HG02678 (cell line): ENCODE measurements around the gene SAMD14.

ENCODE experiments used
- ATAC-seq: cut with Tn5 transposase; IDR thresholded peaks from one replicate; pipeline ENCODE4 v1.9.1; 2021; ENCODE audit warnings: mild to moderate bottlenecking, moderate library complexity; ENCODE audit not compliant: unreplicated experiment

The SAMD14 gene

GRCh38 chr17:50165466-50165865 is 35.5 kb upstream of the SAMD14 start:
- ATAC-seq = no peak

- ATAC-seq = no peak
Observed at GRCh38 chr17:50165066-50165465, 35.1 kb upstream of the SAMD14 start.

GRCh38 chr17:50164697-50164988 is 34.7 kb upstream of the SAMD14 start:
- no peak for ATAC-seq

- peak; percentile 44 for ATAC-seq
Observed at GRCh38 chr17:50163843-50164696, 34.1 kb upstream of the SAMD14 start.

GRCh38 chr17:50162466-50163254 is 32.7 kb upstream of the SAMD14 start:
- ATAC-seq = no peak

GRCh38 chr17:50161911-50162288 is 31.9 kb upstream of the SAMD14 start:
- ATAC-seq = no peak

- ATAC-seq = peak; percentile 85
Observed at GRCh38 chr17:50161023-50161910, 31.3 kb upstream of the SAMD14 start.

GRCh38 chr17:50157891-50158290 is 27.9 kb upstream of the SAMD14 start:
- ATAC-seq = no peak

GRCh38 chr17:50155115-50155819 is 25.3 kb upstream of the SAMD14 start:
- no peak for ATAC-seq

GRCh38 chr17:50154604-50155003 is 24.6 kb upstream of the SAMD14 start:
- ATAC-seq = peak; percentile 33

- ATAC-seq = no peak
Observed at GRCh38 chr17:50153650-50154575, 24.0 kb upstream of the SAMD14 start.

GRCh38 chr17:50152736-50153135 is 22.8 kb upstream of the SAMD14 start:
- ATAC-seq = no peak

GRCh38 chr17:50151937-50152547 is 22.1 kb upstream of the SAMD14 start:
- ATAC-seq = no peak

- ATAC-seq = peak; percentile 39
Observed at GRCh38 chr17:50151041-50151936, 21.3 kb upstream of the SAMD14 start.

- no peak for ATAC-seq
Observed at GRCh38 chr17:50150354-50151040, 20.5 kb upstream of the SAMD14 start, which contains the start of gene PPP1R9B. Gene PPP1R9B (minus strand): TSS chr17:50150677. CDS start chr17:50150513, 164 bp downstream.

GRCh38 chr17:50149417-50150353 is 19.7 kb upstream of the SAMD14 start:
- no peak for ATAC-seq
